ENCODE data around the gene RC3H1.

GRCh38 chr1:173903827-173904531, 118.2 kb downstream of the RC3H1 start:
- TF ChIP-seq, protein P1, sequence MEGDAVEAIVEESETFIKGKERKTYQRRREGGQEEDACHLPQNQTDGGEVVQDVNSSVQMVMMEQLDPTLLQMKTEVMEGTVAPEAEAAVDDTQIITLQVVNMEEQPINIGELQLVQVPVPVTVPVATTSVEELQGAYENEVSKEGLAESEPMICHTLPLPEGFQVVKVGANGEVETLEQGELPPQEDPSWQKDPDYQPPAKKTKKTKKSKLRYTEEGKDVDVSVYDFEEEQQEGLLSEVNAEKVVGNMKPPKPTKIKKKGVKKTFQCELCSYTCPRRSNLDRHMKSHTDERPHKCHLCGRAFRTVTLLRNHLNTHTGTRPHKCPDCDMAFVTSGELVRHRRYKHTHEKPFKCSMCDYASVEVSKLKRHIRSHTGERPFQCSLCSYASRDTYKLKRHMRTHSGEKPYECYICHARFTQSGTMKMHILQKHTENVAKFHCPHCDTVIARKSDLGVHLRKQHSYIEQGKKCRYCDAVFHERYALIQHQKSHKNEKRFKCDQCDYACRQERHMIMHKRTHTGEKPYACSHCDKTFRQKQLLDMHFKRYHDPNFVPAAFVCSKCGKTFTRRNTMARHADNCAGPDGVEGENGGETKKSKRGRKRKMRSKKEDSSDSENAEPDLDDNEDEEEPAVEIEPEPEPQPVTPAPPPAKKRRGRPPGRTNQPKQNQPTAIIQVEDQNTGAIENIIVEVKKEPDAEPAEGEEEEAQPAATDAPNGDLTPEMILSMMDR (IDR thresholded peaks at IDR 0.05) = no peak
- TF ChIP-seq POLR2A (IDR thresholded peaks at IDR 0.05) = no peak

All from heart left ventricle (tissue), 13 donors.